ENCODE data around the gene TMEM50A.
A peak's percentile ranks its signal among the peaks of the same experiment; 100 is the strongest.
"Not testable (repeated sequence)": the region's sequence is repeated elsewhere in the genome, so short reads cannot be mapped to it uniquely, and the experiment has no call there.

TMEM50A gene

DNA sequence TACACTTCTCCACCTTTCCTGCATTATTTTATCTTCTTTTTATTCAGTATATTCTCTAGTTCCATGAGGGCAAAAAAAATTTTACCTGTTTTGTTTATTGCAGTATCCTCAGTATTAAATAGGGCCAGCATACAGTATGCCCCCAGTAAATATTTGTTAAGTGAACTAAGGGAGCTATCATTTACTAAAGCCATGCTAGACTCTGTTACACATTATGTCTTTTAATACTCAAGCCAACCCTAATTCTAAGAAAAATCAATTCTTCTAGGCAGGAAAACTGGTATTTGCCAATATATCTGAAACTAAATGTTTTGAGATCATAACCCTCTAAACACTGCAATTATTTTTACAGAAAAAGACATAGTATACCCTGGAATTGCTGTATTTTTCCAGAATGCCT lies 18.3 kb downstream of the TMEM50A start:
- no peaks in the 10 kb centered on the region for H3K27me3 ChIP-seq (ENCODE audit: insufficient read depth, poor library complexity, severe bottlenecking)
- H3K4me3 ChIP-seq (ENCODE audit: severe bottlenecking) = no peak overlapping the region
- TF ChIP-seq, protein P1, sequence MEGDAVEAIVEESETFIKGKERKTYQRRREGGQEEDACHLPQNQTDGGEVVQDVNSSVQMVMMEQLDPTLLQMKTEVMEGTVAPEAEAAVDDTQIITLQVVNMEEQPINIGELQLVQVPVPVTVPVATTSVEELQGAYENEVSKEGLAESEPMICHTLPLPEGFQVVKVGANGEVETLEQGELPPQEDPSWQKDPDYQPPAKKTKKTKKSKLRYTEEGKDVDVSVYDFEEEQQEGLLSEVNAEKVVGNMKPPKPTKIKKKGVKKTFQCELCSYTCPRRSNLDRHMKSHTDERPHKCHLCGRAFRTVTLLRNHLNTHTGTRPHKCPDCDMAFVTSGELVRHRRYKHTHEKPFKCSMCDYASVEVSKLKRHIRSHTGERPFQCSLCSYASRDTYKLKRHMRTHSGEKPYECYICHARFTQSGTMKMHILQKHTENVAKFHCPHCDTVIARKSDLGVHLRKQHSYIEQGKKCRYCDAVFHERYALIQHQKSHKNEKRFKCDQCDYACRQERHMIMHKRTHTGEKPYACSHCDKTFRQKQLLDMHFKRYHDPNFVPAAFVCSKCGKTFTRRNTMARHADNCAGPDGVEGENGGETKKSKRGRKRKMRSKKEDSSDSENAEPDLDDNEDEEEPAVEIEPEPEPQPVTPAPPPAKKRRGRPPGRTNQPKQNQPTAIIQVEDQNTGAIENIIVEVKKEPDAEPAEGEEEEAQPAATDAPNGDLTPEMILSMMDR (IDR thresholded peaks at IDR 0.05; ENCODE audit: poor library complexity, severe bottlenecking) = no peak
- no peaks in the 10 kb centered on the region for H3K9me3 ChIP-seq (ENCODE audit: severe bottlenecking)
- no peak for DNase-seq (ENCODE audit: low spot score)
- H3K27ac ChIP-seq (ENCODE audit: poor library complexity, severe bottlenecking) = peak overlapping the region; percentile 5
- H3K36me3 ChIP-seq (ENCODE audit: low read depth) = peaks cover 82% of the 10 kb centered on the region
- ATAC-seq (ENCODE audit: low read depth) = no peak
- peaks cover 23% of the 10 kb centered on the region for H3K4me1 ChIP-seq (ENCODE audit: insufficient read depth, poor library complexity, severe bottlenecking)

DNA sequence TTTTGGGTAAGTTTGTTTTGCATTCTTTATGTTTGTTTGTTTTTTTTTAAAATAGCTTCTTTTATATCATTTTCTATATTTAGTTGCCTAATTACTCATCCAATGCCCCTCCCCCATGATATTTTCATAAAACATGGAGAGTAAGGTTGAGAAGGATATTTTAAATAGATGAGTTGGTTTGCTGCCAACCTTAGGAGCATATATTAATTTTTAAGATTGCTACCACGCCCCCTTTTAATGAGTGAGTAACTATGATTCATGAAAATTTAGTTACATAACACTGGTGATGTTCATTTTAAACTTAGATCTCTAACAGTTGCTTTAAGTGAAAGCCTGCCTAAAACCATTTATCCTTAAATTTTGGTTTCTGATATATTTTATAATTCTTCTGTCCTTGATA lies 18.7 kb downstream of the TMEM50A start:
- Histone ChIP-seq H3K27ac (ENCODE audit: poor library complexity, severe bottlenecking) (peak overlapping the region; percentile 5), H3K9me3 (ENCODE audit: severe bottlenecking) (no peaks in the 10 kb centered on the region), H3K36me3 (ENCODE audit: low read depth) (peaks cover 83% of the 10 kb centered on the region), H3K27me3 (ENCODE audit: insufficient read depth, poor library complexity, severe bottlenecking) (no peaks in the 10 kb centered on the region), H3K4me3 (ENCODE audit: severe bottlenecking) (no peak overlapping the region), H3K4me1 (ENCODE audit: insufficient read depth, poor library complexity, severe bottlenecking) (peaks cover 19% of the 10 kb centered on the region)
- no peak for ATAC-seq (ENCODE audit: low read depth)
- no peak for DNase-seq (ENCODE audit: low spot score)
- TF ChIP-seq, protein P1 (IDR thresholded peaks at IDR 0.05; ENCODE audit: poor library complexity, severe bottlenecking) = no peak

DNA sequence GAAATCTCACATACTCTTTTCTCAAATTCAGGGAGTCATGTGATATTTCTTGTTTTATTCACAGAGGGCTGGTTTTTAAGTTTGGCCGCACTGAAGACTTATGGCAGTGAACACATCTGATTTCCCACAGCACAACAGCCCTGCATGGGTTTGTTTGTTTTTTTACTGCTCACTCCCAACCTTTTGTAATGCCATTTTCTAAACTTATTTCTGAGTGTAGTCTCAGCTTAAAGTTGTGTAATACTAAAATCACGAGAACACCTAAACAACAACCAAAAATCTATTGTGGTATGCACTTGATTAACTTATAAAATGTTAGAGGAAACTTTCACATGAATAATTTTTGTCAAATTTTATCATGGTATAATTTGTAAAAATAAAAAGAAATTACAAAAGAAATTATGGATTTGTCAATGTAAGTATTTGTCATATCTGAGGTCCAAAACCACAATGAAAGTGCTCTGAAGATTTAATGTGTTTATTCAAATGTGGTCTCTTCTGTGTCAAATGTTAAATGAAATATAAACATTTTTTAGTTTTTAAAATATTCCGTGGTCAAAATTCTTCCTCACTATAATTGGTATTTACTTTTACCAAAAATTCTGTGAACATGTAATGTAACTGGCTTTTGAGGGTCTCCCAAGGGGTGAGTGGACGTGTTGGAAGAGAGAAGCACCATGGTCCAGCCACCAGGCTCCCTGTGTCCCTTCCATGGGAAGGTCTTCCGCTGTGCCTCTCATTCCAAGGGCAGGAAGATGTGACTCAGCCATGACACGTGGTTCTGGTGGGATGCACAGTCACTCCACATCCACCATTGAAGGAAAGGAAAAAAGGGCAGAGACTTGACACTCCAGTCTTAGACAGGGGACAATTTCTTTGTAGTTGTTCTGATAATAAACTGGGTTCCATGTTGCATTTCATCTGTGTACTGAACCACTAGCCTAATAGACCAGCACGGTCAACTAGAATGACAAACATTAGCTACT lies 22.8 kb downstream of the TMEM50A start:
- H3K27ac ChIP-seq (ENCODE audit: poor library complexity, severe bottlenecking) = no peak overlapping the region
- H3K9me3 ChIP-seq (ENCODE audit: severe bottlenecking) = no peaks in the 10 kb centered on the region
- H3K27me3 ChIP-seq (ENCODE audit: insufficient read depth, poor library complexity, severe bottlenecking) = no peaks in the 10 kb centered on the region
- peaks cover 14% of the 10 kb centered on the region for H3K4me1 ChIP-seq (ENCODE audit: insufficient read depth, poor library complexity, severe bottlenecking)
- H3K4me3 ChIP-seq (ENCODE audit: severe bottlenecking) = no peak overlapping the region
- TF ChIP-seq, protein P1 (IDR thresholded peaks at IDR 0.05; ENCODE audit: poor library complexity, severe bottlenecking) = no peak
- ATAC-seq (ENCODE audit: low read depth) = 0 out of 3 replicates have a peak, but pooled peaks have one; percentile 51
- H3K36me3 ChIP-seq (ENCODE audit: low read depth) = peaks cover 54% of the 10 kb centered on the region
- no peak for DNase-seq (ENCODE audit: low spot score)

DNA sequence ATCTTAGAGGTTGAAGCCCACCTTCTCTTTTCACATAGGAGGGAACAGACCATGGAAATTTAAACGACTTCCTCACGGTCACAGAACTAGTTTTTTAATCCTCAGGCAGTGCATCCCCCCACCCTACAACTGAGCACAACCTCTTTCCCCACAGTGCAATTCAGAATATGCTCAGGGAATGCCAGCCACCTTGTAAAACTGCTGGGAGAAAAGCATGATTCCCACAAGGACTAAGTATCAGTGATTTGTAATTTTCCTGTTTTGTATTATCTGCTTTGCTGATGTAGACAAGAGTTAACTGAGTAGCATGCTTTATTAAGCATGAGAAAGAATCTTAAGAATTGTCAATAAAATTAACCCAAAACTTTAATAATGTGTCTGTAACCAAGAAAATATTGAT lies 23.8 kb downstream of the TMEM50A start:
- peaks cover 10% of the 10 kb centered on the region for H3K4me1 ChIP-seq (ENCODE audit: insufficient read depth, poor library complexity, severe bottlenecking)
- peaks cover 44% of the 10 kb centered on the region for H3K36me3 ChIP-seq (ENCODE audit: low read depth)
- H3K4me3 ChIP-seq (ENCODE audit: severe bottlenecking) = no peak overlapping the region
- H3K27me3 ChIP-seq (ENCODE audit: insufficient read depth, poor library complexity, severe bottlenecking) = no peaks in the 10 kb centered on the region
- DNase-seq (ENCODE audit: low spot score) (no peak), ATAC-seq (ENCODE audit: low read depth) (no peak)
- H3K27ac ChIP-seq (ENCODE audit: poor library complexity, severe bottlenecking) = no peak overlapping the region
- TF ChIP-seq, protein P1 (IDR thresholded peaks at IDR 0.05; ENCODE audit: poor library complexity, severe bottlenecking) = no peak
- H3K9me3 ChIP-seq (ENCODE audit: severe bottlenecking) = no peaks in the 10 kb centered on the region

DNA sequence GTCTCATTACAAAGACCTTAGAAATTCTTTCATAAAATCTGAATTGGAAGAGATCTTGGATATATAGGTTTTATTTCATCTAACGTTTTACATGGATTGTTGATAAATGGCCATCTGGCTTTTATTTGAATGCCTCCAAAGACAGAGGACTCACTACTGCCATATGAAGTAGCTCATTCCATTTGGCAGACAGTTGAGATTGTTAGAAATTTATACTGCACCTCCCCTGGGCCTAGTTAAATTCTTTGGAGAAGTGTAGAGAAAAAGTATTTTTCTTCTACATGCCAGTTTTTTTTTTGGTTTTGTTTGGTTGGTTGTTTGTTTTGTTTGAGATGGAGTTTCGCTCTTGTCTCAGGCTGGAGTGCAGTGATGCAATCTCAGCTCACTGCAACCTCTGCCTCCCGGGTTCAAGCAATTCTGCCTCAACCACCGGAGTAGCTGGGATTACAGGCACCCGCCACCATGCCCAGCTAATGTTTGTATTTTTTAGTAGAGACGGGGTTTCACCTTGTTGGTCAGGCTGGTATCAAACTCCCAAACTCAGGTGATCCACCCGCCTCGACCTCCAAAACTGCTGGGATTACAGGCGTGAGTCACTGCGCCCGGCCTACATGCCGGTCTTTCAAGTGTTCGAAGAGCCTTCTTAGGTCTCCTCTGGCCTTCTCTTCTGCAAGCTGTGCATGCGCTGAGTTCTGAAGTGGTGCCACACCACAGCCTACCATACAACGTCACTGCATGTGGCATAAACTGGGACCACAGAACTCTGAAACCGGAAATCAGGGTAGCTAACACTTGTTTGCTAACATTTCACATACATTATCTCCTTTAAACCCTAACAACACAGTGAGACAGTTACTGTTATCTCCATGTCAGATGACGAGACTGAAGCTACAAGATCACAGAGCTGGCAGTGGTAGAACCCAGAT lies 24.8 kb downstream of the TMEM50A start:
- ATAC-seq (ENCODE audit: low read depth) = not testable (repeated sequence)

More for the DNA sequence above, 24.8 kb downstream of the TMEM50A start:
- not testable (repeated sequence) for H3K4me1 ChIP-seq (ENCODE audit: insufficient read depth, poor library complexity, severe bottlenecking); H3K4me3 ChIP-seq (ENCODE audit: severe bottlenecking); H3K9me3 ChIP-seq (ENCODE audit: severe bottlenecking); H3K27me3 ChIP-seq (ENCODE audit: insufficient read depth, poor library complexity, severe bottlenecking); H3K27ac ChIP-seq (ENCODE audit: poor library complexity, severe bottlenecking); DNase-seq (ENCODE audit: low spot score)
- peaks cover 37% of the 10 kb centered on the region for H3K36me3 ChIP-seq (ENCODE audit: low read depth)

Data from RWPE2 (cell line).